ENCODE measurements around the gene SCAMP4. TPM values are rescaled to one million over a fixed set of nuclear protein-coding genes. Genes with fewer than 3 reads are reported as not detected.

Gene SCAMP4
- total RNA-seq, 1 donor = 49.2 TPM

DNA sequence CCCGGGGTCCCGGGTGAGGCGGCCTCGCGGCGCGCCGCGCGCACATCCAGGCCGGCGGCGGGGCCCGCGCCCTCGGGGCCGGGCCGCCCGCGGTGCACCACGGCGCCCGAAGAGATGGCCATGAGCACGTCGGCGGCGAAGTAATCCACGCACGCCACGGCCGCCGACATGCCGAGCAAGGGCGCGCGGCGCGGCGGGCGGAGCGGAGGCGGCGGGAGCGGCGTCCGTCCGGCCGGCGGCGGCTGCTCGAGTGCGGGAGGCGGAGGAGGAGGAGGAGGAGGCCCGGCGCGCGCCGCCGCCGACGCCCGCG lies 41.9 kb upstream of the SCAMP4 start, which contains the start of gene KLF16:
Gene KLF16, minus strand, starts transcription at position 252 of the 310 bp plus-strand sequence. Its CDS starts 82 bp downstream, at position 170.
- TF ChIP-seq, protein P1, sequence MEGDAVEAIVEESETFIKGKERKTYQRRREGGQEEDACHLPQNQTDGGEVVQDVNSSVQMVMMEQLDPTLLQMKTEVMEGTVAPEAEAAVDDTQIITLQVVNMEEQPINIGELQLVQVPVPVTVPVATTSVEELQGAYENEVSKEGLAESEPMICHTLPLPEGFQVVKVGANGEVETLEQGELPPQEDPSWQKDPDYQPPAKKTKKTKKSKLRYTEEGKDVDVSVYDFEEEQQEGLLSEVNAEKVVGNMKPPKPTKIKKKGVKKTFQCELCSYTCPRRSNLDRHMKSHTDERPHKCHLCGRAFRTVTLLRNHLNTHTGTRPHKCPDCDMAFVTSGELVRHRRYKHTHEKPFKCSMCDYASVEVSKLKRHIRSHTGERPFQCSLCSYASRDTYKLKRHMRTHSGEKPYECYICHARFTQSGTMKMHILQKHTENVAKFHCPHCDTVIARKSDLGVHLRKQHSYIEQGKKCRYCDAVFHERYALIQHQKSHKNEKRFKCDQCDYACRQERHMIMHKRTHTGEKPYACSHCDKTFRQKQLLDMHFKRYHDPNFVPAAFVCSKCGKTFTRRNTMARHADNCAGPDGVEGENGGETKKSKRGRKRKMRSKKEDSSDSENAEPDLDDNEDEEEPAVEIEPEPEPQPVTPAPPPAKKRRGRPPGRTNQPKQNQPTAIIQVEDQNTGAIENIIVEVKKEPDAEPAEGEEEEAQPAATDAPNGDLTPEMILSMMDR (IDR thresholded peaks at IDR 0.05; ENCODE audit: insufficient read depth, low read depth, low read length) = no peak
- DNase-seq (ENCODE audit: low read depth) = no peak
- H3K4me3 ChIP-seq (ENCODE audit: low read depth, low read length) = peak within 1 kb of the TSS; percentile 81

DNA sequence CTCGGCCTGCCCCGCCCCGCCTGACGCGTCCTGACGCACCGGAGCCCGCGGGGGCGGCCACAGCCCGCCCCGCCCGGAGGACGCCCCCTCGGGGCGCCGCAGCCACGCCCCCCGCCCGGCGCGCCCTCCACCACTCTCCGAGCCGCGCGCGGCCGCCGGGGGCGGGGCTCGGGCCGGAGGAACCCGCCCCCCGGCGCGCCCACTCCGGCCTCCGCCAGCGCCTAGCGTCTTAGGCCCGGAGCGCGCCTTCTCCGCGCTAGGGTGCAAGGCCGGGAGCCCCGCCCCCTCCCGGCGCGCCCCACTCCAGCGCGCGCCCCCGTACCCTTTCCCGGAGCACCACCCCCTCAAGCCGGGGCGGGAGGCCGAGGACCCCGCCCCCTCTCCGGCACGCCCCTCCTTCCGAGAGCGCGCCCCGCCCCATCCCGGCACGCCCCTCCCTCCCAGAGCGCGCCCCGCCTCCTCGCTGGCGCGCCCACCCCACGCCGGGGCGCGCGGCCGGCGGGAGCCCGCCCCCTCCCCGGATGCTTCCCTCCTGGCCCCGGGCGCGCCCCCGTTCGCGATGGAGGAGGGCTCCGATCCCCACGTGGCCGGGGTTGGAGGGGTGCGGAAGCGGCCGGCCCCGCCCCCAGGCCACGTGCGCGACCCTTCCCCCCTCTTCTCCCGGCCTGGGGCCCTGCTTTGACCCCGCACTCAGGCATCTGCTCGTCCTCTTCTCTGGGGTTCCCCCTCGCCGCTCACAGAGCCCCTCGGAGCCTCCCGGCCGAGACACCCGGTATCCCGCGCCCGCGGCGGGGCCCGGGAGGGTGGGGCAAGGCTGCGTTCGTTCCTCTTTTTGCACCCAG lies 41.3 kb upstream of the SCAMP4 start:
- peak overlapping the region; percentile 81 for H3K4me3 ChIP-seq (ENCODE audit: low read depth, low read length)
- peak; percentile 96 for DNase-seq (ENCODE audit: low read depth)
- TF ChIP-seq, protein P1 (IDR thresholded peaks at IDR 0.05; ENCODE audit: insufficient read depth, low read depth, low read length) = no peak

DNA sequence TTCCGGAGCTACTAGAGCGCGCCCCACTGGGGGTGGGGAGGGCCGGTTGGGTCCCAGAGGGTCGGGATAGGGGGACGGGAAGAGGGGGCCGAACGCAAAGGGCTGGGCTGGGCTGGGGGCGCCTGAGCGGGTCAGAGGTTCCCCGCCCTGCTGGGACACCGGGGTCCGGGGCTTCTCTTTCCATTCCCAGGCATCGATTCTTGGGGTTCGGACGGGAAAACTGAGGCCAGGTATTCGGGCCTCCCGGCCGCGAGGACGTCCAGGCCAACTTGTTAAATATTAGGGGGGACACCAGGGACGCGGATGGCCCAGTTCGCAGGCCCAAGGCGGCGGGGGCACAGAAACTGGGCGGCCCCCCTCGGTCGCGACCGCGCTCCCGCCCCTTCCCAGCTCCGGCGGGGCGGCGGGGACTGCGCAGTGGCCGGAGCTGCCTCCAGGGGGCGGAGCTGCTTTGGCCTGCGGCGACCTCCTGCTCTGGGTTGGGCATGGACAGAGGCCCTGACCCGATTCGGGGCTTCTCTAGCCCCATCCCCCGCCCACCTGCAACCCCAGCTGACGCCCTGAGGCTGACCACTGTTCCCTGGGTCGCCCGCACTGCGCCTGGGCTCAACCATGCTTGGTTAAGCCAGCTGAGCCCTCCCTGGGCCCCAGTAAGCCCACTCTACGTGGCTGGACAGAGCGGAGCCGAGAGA lies 40.6 kb upstream of the SCAMP4 start:
- DNase-seq (ENCODE audit: low read depth) = no peak
- TF ChIP-seq, protein P1 (IDR thresholded peaks at IDR 0.05; ENCODE audit: insufficient read depth, low read depth, low read length) = peak; percentile 67

DNA sequence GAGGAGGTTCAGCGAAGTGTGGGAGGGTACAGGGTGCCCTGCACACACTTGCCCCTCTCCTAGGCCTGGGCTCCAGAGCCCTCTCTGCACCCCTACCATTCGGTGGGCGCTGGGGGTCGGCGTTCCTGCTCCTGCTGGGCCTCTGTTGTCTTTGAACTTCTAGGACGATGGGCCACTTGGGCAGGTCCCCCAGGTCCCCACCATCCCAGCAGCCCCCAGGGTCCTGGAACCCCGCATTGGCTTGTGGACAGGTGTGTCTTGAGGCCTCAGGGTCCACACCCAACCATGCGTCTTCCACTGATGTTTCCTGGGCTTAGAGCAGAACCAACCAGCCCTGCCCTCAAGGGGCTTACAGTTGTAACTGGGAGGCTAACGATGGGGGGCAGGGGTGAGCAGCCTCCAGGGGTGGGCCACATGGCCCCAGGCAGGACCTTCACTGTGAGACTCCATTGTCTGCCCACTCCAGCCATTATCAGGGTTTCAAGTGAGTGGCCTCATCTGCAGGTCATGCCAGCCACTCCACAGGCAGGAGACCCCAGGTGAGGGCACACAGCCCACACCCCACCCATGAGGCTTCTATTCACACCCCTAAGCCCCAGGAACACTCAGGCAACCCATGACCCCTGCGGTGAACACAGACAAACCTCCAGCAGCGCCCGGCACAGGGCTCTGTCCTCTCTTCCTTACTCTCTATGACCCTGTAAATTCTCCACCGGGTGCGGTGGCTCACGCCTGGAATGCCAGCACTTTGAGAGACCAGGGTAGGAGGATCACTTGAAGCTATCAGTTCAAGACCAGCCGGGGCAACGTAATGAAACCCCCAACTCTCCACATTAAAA lies 39.8 kb upstream of the SCAMP4 start:
- no peak for DNase-seq (ENCODE audit: low read depth)
- TF ChIP-seq, protein P1 (IDR thresholded peaks at IDR 0.05; ENCODE audit: insufficient read depth, low read depth, low read length) = no peak
- peak overlapping the region; percentile 81 for H3K4me3 ChIP-seq (ENCODE audit: low read depth, low read length)

More for the DNA sequence above, 40.6 kb upstream of the SCAMP4 start:
- peak overlapping the region; percentile 81 for H3K4me3 ChIP-seq (ENCODE audit: low read depth, low read length)

DNA sequence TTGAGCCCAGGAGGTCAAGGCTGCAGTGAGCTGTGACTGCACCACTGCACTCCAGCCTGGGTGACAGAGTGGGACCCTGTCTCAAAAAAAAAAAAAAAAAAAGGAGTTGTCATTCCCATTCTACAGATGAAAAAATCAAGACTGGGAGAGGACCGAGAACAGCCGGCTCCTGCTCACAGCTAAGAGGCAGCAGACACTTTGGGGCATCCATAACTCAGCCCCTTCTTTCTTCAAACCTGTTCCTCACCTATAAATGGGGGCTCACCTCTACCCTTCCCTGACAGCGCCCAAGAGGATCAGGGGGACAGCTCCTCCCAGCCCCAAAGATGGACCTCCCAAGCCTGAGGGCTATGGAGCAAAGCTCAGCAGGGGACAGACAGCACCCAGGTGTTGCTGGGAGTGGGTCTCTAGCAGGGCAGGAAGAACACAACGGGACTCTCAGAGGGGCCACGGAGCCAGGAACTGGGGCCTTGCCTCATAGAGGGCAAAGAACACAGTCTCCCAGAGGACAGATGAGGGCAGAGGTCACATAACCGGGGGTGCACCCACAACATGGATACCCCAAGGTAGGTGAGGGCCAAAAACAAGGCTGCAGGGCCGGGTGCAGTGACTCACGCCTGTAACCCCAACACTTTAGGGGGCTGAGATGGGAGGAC lies 38.4 kb upstream of the SCAMP4 start:
- TF ChIP-seq, protein P1 (IDR thresholded peaks at IDR 0.05; ENCODE audit: insufficient read depth, low read depth, low read length) = no peak
- DNase-seq (ENCODE audit: low read depth) = no peak
- H3K4me3 ChIP-seq (ENCODE audit: low read depth, low read length) = no peak overlapping the region

DNA sequence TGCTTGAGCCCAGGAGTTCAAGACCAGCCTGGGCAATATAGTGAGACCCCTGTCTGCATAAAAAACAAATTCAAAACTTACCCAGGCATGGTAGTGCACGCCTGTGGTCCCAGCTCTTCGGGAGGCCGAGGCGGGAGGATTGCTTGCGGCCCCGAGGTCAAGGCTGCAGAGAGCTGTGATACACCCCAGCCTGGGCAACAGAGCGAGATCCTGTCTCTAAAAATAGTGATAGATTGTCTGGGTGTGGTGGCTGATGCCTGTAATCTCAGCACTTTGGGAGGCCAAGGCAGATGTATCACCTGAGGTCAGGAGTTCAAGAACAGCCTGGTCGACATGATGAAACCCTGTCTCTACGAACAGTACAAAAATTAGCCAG lies 37.9 kb upstream of the SCAMP4 start:
- no peak overlapping the region for H3K4me3 ChIP-seq (ENCODE audit: low read depth, low read length)
- TF ChIP-seq, protein P1 (IDR thresholded peaks at IDR 0.05; ENCODE audit: insufficient read depth, low read depth, low read length) = no peak
- no peak for DNase-seq (ENCODE audit: low read depth)

All from fibroblast of villous mesenchyme (primary cell).